Liver (tissue), 9 donors: ENCODE data around the gene SIDT2. TPM values are rescaled to one million over a fixed set of nuclear protein-coding genes. Genes with fewer than 3 reads are reported as not detected.

ENCODE experiments used
- DNase-seq: peaks from one replicate; pipeline ENCODE4 v3.0.0-alpha.2; 2017; ENCODE audit warnings: low spot score
- H3K27ac ChIP-seq, 2 donors: one replicate each; pipeline ENCODE4 v1.7.0; 2013; ENCODE audit warnings: inconsistent platforms in 2 of 2, low read length in 2 of 2, control low read depth in 1 of 2, low read depth in 1 of 2, mild to moderate bottlenecking in 1 of 2
- H3K27me3 ChIP-seq, 4 donors: one replicate each; pipeline versions ENCODE4 v1.6.1 to v1.7.0; 2013; ENCODE audit warnings: low read length in 3 of 4, inconsistent platforms in 1 of 4, mild to moderate bottlenecking in 1 of 4, moderate library complexity in 1 of 4; ENCODE audit not compliant: control insufficient read depth in 4 of 4, insufficient read depth in 4 of 4
- H3K36me3 ChIP-seq, 4 donors: one replicate each; pipeline versions ENCODE4 v1.6.1 to v1.7.0; 2013; ENCODE audit warnings: low read length in 3 of 4, mild to moderate bottlenecking in 3 of 4, low read depth in 1 of 4, moderate library complexity in 1 of 4; ENCODE audit not compliant: control insufficient read depth in 4 of 4, insufficient read depth in 3 of 4
- H3K4me1 ChIP-seq, 4 donors: one replicate each; pipeline versions ENCODE4 v1.6.1 to v1.7.0; 2013; ENCODE audit warnings: low read length in 3 of 4, mild to moderate bottlenecking in 3 of 4, moderate library complexity in 1 of 4; ENCODE audit not compliant: control insufficient read depth in 4 of 4, insufficient read depth in 4 of 4
- H3K4me3 ChIP-seq, 3 donors: one replicate each; pipeline versions ENCODE4 v1.6.1 to v1.7.0; 2013; ENCODE audit warnings: low read length in 3 of 3, control low read depth in 1 of 3, low read depth in 1 of 3, mild to moderate bottlenecking in 1 of 3
- H3K9ac ChIP-seq, 2 donors: one replicate each; pipeline ENCODE4 v1.7.0; 2013; ENCODE audit warnings: low read length in 2 of 2, mild to moderate bottlenecking in 2 of 2, moderate library complexity in 2 of 2, control low read depth in 1 of 2, low read depth in 1 of 2
- H3K9me3 ChIP-seq, 4 donors: one replicate each; pipeline versions ENCODE4 v1.6.1 to v1.7.0; 2013; ENCODE audit warnings: low read length in 3 of 4; ENCODE audit not compliant: control insufficient read depth in 4 of 4
- EGR1 ChIP-seq, 2 donors: IDR thresholded peaks; 2 replicates each; pipeline ENCODE4 v1.6.1; 2016 to 2018; ENCODE audit warnings: antibody characterized with exemption in 2 of 2, low read depth in 2 of 2
- FOXA1 ChIP-seq: IDR thresholded peaks from 2 replicates; pipeline ENCODE4 v1.6.1; 2016; ENCODE audit warnings: antibody characterized with exemption
- FOXA2 ChIP-seq: IDR thresholded peaks from 2 replicates; pipeline ENCODE4 v1.6.1; 2016; ENCODE audit warnings: antibody characterized with exemption
- GABPA ChIP-seq, 2 donors: IDR thresholded peaks in 1 of 2; conservative IDR thresholded peaks in 1 of 2; 2 replicates each; pipeline ENCODE4 v1.6.1; 2016; ENCODE audit warnings: antibody characterized with exemption in 2 of 2, mild to moderate bottlenecking in 1 of 2, moderate library complexity in 1 of 2
- HNF4A ChIP-seq, 2 donors: conservative IDR thresholded peaks; 2 replicates each; pipeline ENCODE4 v1.6.1; 2016; ENCODE audit warnings: antibody characterized with exemption in 2 of 2, mild to moderate bottlenecking in 2 of 2
- HNF4G ChIP-seq: IDR thresholded peaks from 2 replicates; pipeline ENCODE4 v1.6.1; 2016; ENCODE audit warnings: antibody characterized with exemption
- JUND ChIP-seq, 2 donors: IDR thresholded peaks; 2 replicates each; pipeline ENCODE4 v1.6.1; 2016; ENCODE audit warnings: antibody characterized with exemption in 2 of 2
- NR2F2 ChIP-seq: IDR thresholded peaks from 2 replicates; pipeline ENCODE4 v1.6.1; 2016; ENCODE audit warnings: antibody characterized with exemption
- RAD21 ChIP-seq, 2 donors: IDR thresholded peaks; 2 replicates each; pipeline ENCODE4 v1.6.1; 2016; ENCODE audit warnings: antibody characterized with exemption in 2 of 2, mild to moderate bottlenecking in 2 of 2
- RXRA ChIP-seq, 2 donors: IDR thresholded peaks; 2 replicates each; pipeline ENCODE4 v1.6.1; 2017 to 2018; ENCODE audit warnings: antibody characterized with exemption in 2 of 2, mild to moderate bottlenecking in 1 of 2
- SP1 ChIP-seq: IDR thresholded peaks from 2 replicates; pipeline ENCODE4 v1.6.1; 2018; ENCODE audit warnings: antibody characterized with exemption, mild to moderate bottlenecking
- TAF1 ChIP-seq: conservative IDR thresholded peaks from 2 replicates; pipeline ENCODE4 v1.6.1; 2016; ENCODE audit warnings: antibody characterized with exemption, mild to moderate bottlenecking
- YY1 ChIP-seq: IDR thresholded peaks from 2 replicates; pipeline ENCODE4 v1.6.1; 2016; ENCODE audit warnings: antibody characterized with exemption, mild to moderate bottlenecking
- WGBS: extraction: QIAGEN DNeasy Blood & Tissue Kit; methylation state at CpG from one replicate; pipeline ENCODE4 v1.1.7; 2013; 5-methylcytosine and 5-hydroxymethylcytosine counted together
- polyA plus RNA-seq, 2 donors: library from polyadenylated mRNA; stranded (reverse) in 1 of 2; unstranded in 1 of 2; fragments of 200-250 nt in 1 of 2; fragments of >200 nt in 1 of 2; fragmentation: Nextera tagmentation in 1 of 2; extraction: Ambion mirVana in 1 of 2; gene quantifications; one replicate each; pipeline versions ENCODE4 v1.2.1 to v1.2.3, GENCODE V29; 2013 to 2015
- total RNA-seq, 2 donors: library from RNA; depleted of rRNA; stranded (reverse); fragments of >200 nt; gene quantifications; one replicate each; pipeline ENCODE4 v1.2.3, GENCODE V29; 2014
- TF ChIP-seq, protein P1 (sequence below): IDR thresholded peaks from 2 replicates; pipeline ENCODE4 v1.6.1; 2016; ENCODE audit warnings: antibody characterized with exemption, mild to moderate bottlenecking
- TF ChIP-seq, protein P2 (sequence below): IDR thresholded peaks from 2 replicates; pipeline ENCODE4 v1.6.1; 2016; ENCODE audit warnings: antibody characterized with exemption
- TF ChIP-seq, protein P3 (sequence below): IDR thresholded peaks from 2 replicates; pipeline ENCODE4 v1.6.1; 2016; ENCODE audit warnings: antibody characterized with exemption
- TF ChIP-seq, protein P4 (sequence below): IDR thresholded peaks from 2 replicates; pipeline ENCODE4 v1.6.1; 2016; ENCODE audit warnings: antibody characterized with exemption
- TF ChIP-seq, protein P5 (sequence below): fragments of 150-350 bp; IDR thresholded peaks from 2 replicates; pipeline ENCODE4 v1.5.1; 2017; ENCODE audit warnings: improper control_type of control experiment, low read depth, low read length; ENCODE audit not compliant: missing input control
- donor health status: healthy.
- donor health status: healthy.
- donor health status: healthy.
- donor health status: healthy.
- donor health status: healthy.

Gene SIDT2
- total and polyA plus RNA-seq, 4 donors: 11.2 to 42.9 (median 22.4) TPM

DNA sequence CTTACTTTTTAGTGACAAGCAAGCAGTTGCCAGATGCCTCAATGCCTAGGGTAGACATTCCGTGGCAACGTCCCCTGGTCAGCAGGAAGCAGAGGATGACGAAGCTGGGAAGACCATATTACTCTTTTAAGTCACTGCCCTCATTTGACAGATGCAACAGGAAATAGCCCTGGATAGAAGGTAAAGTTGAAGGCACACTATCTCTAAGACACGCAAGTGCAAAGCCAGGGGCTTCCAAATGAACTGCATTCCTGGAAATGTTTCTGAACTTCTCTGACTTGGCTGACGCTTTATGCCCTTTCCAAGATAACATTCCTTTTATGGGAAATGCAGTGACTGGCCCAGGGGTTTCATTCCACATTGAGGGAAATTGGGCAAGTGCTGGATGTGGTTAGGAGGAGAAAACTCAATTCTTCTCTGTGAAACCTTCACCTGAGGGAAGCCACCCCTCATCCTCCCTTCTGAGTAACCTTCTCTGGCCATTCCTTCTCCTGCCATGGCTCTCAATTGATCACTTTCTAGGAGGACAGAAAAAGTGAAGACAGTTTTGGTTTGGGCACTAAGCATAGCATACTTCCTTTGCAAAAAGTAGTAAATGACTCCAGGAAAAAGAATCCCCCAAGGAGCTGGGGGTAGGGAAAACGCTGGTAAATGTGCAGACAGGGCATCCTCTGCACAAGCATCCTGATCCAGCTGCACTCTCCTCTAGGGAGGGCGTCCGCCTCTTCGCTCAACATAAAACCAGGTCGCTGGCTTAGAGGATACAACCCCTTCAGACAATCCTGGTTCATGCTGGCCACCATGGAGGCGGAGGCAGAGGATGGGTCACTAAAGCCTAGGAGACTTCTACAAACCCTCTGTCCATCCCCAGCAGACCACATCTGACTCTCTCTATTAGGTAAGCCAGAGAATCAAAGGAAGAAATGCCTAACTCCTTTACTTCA lies 38.9 kb downstream of the SIDT2 start:
- Histone ChIP-seq H3K9ac (no peak overlapping the region), H3K27me3 (no peaks in the 10 kb centered on the region), H3K4me3 (no peak overlapping the region), H3K27ac (peak overlapping the region; percentile 39 to 50), H3K36me3 (peaks cover 4 to 72% (median 54%) of the 10 kb centered on the region in 4 donors), H3K4me1 (peaks cover 0 to 9% (median 0%) of the 10 kb centered on the region in 4 donors), H3K9me3 (no peaks in the 10 kb centered on the region)
- TF ChIP-seq YY1 (no peak), TAF1 (no peak), NR2F2 (peak; percentile 93), RAD21 (IDR thresholded peaks at IDR 0.05) (no peak), HNF4G (no peak), RXRA (IDR thresholded peaks at IDR 0.05) (peak; percentile 52 to 61), FOXA2 (no peak), JUND (IDR thresholded peaks at IDR 0.05) (no peak), FOXA1 (no peak), EGR1 (IDR thresholded peaks at IDR 0.05; ENCODE audit: low read depth in 2 of 2) (no peak), GABPA (IDR thresholded peaks at IDR 0.05 in 1 of 2, conservative IDR thresholded peaks at IDR 0.05 in 1 of 2) (no peak), SP1 (peak; percentile 63), HNF4A (conservative IDR thresholded peaks at IDR 0.05) (no peak)
- TF ChIP-seq, protein P1, sequence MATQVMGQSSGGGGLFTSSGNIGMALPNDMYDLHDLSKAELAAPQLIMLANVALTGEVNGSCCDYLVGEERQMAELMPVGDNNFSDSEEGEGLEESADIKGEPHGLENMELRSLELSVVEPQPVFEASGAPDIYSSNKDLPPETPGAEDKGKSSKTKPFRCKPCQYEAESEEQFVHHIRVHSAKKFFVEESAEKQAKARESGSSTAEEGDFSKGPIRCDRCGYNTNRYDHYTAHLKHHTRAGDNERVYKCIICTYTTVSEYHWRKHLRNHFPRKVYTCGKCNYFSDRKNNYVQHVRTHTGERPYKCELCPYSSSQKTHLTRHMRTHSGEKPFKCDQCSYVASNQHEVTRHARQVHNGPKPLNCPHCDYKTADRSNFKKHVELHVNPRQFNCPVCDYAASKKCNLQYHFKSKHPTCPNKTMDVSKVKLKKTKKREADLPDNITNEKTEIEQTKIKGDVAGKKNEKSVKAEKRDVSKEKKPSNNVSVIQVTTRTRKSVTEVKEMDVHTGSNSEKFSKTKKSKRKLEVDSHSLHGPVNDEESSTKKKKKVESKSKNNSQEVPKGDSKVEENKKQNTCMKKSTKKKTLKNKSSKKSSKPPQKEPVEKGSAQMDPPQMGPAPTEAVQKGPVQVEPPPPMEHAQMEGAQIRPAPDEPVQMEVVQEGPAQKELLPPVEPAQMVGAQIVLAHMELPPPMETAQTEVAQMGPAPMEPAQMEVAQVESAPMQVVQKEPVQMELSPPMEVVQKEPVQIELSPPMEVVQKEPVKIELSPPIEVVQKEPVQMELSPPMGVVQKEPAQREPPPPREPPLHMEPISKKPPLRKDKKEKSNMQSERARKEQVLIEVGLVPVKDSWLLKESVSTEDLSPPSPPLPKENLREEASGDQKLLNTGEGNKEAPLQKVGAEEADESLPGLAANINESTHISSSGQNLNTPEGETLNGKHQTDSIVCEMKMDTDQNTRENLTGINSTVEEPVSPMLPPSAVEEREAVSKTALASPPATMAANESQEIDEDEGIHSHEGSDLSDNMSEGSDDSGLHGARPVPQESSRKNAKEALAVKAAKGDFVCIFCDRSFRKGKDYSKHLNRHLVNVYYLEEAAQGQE: peak; percentile 33
- TF ChIP-seq, protein P2, sequence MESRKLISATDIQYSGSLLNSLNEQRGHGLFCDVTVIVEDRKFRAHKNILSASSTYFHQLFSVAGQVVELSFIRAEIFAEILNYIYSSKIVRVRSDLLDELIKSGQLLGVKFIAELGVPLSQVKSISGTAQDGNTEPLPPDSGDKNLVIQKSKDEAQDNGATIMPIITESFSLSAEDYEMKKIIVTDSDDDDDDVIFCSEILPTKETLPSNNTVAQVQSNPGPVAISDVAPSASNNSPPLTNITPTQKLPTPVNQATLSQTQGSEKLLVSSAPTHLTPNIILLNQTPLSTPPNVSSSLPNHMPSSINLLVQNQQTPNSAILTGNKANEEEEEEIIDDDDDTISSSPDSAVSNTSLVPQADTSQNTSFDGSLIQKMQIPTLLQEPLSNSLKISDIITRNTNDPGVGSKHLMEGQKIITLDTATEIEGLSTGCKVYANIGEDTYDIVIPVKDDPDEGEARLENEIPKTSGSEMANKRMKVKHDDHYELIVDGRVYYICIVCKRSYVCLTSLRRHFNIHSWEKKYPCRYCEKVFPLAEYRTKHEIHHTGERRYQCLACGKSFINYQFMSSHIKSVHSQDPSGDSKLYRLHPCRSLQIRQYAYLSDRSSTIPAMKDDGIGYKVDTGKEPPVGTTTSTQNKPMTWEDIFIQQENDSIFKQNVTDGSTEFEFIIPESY: no peak
- TF ChIP-seq, protein P3, sequence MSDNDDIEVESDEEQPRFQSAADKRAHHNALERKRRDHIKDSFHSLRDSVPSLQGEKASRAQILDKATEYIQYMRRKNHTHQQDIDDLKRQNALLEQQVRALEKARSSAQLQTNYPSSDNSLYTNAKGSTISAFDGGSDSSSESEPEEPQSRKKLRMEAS: no peak
- TF ChIP-seq, protein P4, sequence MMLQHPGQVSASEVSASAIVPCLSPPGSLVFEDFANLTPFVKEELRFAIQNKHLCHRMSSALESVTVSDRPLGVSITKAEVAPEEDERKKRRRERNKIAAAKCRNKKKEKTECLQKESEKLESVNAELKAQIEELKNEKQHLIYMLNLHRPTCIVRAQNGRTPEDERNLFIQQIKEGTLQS: no peak
- TF ChIP-seq, protein P5, sequence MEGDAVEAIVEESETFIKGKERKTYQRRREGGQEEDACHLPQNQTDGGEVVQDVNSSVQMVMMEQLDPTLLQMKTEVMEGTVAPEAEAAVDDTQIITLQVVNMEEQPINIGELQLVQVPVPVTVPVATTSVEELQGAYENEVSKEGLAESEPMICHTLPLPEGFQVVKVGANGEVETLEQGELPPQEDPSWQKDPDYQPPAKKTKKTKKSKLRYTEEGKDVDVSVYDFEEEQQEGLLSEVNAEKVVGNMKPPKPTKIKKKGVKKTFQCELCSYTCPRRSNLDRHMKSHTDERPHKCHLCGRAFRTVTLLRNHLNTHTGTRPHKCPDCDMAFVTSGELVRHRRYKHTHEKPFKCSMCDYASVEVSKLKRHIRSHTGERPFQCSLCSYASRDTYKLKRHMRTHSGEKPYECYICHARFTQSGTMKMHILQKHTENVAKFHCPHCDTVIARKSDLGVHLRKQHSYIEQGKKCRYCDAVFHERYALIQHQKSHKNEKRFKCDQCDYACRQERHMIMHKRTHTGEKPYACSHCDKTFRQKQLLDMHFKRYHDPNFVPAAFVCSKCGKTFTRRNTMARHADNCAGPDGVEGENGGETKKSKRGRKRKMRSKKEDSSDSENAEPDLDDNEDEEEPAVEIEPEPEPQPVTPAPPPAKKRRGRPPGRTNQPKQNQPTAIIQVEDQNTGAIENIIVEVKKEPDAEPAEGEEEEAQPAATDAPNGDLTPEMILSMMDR: no peak
- 81% methylated on average over 11 of the region's 11 CpGs for WGBS
- no peak for DNase-seq
